ENCODE data around the gene RNF44.

The RNF44 gene

DNA sequence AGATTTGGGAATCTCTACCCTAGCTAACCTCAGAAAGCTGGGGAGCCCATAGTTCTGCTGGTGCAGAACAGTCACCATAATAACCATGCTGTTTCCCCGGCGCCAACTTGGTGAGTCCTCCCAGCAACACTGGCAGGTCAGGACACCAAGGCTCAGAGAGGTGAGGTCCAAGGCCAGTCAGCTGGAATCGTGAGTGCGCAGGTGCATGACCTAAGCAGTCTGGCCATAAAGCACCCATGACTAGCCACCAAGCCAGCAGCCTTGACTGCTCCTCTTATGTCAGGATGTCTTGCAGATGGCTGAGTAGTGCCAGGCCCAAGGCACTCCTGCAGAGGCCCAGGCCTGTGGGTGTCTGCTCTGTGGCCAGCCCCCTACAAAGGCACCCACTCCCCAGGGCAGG lies 2.6 kb downstream of the RNF44 start:
- no peak for DNase-seq

DNA sequence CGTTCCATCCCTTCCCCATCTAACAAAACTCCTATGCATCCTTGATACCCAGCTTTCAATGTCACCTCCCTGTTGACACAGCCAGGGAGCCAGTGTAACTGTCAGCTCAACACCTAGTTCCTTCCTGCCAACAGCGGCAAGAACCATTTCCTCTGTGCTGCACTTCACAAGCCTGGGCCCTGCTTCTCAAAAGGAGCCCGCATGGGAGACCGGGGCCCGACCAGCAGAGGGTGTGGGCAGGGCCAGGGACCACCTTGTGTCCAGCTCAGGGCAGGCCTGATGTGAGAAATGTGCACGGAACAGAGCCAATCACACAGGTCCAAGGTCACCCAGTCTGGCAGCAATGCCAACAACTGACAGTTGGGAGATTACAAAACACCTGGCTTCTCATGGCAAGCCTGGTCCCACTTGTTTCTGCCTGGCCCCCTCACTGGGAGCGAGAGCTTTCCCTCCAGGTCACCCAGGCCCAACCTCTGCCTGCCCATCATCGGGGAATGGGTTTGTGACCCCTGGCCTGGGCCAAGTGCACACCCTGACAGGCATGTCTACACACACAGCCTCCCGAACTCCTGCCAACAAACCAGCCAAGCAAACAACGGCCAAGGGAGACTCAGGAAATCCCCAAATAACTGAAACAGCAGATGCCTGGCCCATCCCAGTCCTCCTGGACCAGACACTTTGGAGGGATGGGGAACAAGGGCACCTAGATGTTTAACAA lies 3.1 kb downstream of the RNF44 start:
- no peak for DNase-seq

- DNase-seq = no peak
Observed at GRCh38 chr5:176533390-176533789, 3.8 kb downstream of the RNF44 start.

DNA sequence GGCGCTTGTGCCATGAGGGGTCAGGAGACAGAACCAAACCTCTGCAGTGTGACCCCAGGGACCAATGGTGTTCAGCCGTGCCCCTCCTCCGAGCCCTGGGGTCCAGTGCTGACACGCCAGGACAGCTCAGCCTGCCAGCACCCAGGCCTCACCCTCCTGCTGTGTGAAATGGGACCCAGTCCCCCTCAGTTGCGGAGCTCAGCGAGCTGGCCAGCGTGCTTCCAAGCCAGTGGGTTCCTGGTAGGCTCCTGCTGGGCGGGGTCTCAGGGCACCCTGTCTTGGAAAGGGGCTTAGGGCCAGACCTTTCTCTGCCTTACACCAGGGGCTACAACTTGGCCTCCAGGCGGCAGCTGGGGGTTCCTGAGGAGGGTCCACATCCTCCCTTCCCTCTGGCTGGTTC lies 4.4 kb downstream of the RNF44 start:
- no peak for DNase-seq

DNA sequence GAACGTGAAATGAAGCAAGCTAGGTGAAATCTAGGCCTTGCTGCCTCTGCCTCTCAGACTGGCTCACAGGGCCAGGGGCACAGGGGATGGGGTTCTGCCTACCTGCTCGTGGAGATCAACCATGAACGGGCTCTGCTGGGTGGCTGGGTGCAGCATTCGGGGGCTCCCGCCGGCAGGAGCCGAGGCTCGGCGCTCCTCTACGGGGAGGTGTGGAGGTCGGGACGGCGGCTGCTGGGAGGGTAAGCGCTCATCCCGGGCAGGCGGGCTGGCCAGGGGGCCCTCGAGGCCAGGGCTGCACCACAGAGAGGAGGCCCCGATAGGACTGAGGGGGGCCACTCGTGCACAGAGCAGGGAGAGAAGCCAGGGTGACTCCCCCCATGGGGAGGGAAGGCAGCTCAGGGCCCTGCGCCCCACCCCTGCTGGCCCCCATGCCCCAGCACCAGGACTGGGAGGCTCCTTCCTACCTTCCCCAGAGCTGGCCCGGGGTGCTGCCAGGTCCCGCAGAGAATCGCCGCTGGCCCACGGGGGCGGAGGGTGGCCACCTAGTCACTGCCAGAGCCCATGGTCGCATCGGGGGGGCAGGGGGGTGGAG lies 5.2 kb downstream of the RNF44 start:
- no peak for DNase-seq

DNA sequence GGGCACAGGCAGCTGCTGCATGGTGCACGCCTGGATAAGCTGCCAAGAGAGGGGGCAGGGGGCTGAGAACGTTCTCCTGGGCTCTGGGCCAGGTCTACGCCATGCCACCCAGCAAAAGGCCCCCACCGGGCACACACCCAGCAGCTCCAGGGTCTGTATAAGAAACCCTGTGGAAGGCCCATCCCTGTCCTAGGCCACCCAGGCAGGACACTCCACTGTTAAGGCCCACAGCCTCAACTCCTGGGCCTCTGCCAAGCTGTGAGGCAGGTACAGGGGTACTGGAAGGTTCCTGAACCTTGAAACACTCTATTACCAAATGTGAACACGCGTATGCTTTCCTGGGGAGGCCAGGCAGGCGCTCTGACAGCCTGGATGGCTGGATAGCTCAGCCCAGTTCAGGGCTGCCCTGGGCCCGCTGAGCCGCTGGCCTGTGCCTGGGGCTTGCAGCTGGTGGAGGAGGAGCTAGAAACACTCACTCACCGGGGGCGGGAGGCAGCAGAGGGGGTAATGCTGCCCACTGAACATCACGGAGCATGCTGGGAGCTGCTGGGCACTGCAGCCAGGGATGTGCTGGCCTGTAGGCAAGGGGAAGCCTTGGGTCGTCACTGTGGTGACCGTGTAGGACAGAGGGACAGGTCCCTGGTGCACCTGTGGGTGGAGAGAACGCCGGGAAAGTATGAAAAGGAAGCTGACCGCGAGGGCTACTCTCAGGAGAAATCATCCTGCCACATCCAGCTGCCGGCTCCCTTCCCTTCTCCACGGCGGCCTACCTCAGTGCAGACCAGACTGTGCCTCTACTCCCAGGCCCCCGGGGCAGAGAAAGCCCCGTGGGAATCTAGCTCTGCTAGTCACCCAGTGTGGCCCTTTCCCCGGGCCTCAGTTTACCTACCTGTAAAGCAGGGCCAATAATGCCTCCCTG lies 6.0 kb downstream of the RNF44 start:
- no peak for DNase-seq

DNA sequence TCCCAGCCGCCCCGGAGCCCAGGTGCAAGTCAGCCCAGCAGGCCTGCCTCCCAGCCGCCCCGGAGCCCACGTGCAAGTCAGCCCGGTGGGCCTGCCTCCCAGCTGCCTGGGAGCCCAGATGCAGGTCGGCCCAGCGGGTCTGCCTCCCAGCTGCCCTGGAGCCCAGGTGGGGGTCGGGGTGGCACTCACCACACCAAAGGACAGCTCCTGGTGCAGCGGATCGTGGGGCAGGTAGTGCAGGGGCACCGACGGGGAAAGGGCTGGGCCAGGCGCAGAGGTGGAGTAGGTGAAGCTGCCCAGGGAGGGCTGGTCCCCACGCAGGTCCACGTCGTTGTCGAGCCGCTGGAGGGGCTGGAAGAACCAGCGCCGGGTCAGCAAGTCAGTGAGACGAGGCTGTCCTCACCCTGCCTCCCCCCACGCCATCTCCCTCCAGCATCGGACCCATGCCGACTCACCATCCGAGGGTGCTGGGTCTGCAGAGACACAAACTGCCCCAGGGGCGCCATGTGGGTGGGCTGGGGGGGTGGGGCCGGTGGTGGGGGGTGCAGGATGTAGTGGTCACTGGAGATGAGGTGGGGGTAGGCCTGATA lies 6.7 kb downstream of the RNF44 start:
- DNase-seq = no peak

DNA sequence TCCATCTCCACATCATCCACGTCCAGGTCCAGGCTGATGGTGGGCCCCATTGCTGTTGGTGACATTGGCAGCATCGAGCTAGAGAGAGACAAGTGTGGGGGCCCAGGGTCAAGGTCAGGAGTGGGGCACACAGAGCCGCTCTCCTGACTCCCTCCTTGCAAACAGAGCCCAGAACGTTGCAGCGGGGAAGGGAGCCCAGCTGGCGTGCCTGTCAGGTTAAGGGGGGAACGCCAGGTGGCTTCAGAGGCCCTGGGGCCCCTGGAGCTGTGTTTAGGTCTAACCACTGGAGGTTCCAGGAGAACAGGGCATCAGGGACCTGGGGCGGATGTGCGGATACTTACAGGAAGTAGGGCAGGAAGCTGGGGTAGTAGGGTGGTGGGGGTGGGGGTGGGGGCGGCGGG lies 7.5 kb downstream of the RNF44 start:
- DNase-seq = no peak

GRCh38 chr5:176529116-176529740 lies 8.0 kb downstream of the RNF44 start:
- no peak for DNase-seq

GRCh38 chr5:176528761-176529115 lies 8.5 kb downstream of the RNF44 start:
- no peak for DNase-seq

- DNase-seq = no peak
Observed at GRCh38 chr5:176528301-176528700, 8.9 kb downstream of the RNF44 start.

GRCh38 chr5:176527246-176528222 lies 9.7 kb downstream of the RNF44 start:
- DNase-seq = no peak

DNA sequence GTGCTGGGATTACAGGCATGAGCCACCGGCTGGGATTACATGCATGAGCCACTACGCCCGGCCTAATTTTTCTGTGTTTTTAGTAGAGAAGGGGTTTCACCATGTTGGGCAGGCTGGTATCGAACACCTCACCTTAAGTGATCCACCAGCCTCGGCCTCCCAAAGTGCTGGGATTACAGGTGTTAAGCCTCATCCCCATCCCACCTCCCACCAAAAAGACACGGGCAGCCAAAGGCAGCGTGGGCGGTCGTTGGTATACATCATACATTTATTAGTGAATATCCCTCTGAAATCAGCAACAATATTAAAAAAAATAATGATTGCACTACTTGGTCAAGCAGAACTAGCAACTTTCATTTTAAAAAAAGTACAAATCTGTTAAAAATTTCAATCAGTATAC lies 10.7 kb downstream of the RNF44 start:
- DNase-seq = no peak

- DNase-seq = no peak
Observed at GRCh38 chr5:176525677-176526076, 11.5 kb downstream of the RNF44 start.

- no peak for DNase-seq
Observed at GRCh38 chr5:176524987-176525386, 12.2 kb downstream of the RNF44 start.

GRCh38 chr5:176524138-176524537 lies 13.1 kb downstream of the RNF44 start:
- no peak for DNase-seq

DNA sequence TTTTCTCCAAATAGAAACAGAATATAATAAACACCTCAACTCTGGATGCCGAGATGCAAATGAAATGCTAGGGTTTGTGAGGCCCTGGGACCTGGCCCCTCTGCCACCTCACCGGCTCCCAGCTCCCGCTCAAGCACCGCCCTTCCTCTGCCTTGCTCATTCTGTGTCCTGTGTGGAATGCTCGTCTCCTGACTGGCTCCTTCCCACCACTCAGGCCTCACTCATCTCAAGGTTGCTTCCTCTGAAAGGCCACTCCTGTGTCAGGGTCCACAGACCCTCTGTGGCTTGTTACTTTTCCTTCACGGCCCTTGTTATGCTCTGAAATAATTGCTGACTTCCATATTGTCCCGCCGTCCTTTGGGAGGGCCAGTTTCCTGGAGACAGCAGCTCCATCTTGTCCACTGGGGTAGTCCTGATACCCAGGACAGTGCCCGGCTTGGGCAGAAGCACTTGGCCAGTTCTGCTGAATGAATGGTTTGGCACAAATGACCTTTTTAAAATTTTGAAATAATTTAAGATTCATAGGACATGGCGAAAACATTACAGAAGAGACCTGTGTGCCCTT lies 15.4 kb downstream of the RNF44 start:
- DNase-seq = no peak

DNA sequence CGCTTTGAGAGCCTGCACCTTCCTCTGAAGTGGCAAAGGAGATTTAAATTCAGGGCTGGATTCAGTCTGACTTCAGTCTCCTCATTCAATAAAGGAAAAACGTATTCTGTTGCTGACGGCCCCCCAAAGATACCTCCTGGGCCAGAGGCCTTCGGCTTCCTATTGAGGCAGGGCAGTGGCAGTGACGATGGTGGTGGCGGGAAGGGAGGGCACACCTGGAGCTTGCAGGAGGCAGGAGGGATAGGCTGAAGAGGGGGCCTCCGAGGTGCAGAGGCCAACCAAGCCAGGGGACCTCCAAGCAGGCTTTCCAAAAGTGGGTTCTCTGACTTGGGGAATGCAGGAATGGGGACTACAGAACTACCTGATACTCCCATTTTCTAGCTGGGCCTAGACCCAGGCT lies 15.9 kb downstream of the RNF44 start:
- no peak for DNase-seq

DNA sequence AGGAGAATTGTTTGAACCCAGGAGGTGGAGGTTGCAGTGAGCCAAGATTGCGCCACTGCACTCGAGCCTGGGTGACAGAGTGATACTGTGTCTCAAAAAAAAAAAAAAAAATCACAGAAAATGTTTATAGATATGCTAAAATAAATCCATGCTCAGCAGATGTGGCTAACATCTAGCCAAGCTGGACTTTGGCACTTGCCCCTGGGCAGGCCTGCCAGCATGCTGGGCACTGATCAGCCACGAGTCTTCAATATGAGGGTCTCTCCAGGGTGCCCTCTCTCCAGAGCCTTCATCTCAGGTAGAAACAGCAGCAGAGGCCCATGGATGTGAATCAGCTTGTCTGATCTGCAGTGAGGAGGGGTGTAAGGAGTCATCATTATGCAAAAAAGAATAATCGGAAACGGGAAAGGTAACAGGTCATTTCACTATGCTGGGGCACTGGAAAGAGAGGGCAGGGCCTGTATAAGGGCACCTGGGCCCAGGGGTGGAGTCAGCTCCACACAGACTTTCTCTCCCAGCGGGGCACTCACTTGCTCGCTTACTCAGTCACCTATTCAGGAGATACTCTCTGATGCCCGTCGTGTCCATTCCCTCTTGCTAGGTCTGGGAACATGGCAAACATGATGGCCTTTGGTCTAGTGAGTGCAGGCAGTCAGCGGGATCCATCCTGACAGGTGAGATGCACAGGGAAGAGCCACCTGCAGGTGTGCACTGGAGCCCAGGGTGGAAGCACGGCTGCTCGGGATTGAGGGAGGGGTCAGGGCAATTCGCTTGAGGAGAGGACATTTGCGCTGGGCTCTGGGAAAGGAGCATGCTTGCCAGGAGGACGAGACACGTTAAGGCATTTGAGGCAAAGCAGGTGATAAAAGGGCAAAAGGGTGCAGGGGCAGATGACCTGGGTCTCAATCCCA lies 17.1 kb downstream of the RNF44 start:
- DNase-seq = no peak

GRCh38 chr5:176517053-176517661 lies 20.0 kb downstream of the RNF44 start:
- DNase-seq = no peak
